HG03095 (cell line): Measurements from ENCODE around the gene MPV17.
"Not testable (repeated sequence)": the region's sequence is repeated elsewhere in the genome, so short reads cannot be mapped to it uniquely, and the experiment has no call there.

ENCODE experiments used
- ATAC-seq: cut with Tn5 transposase; IDR thresholded peaks from one replicate; pipeline ENCODE4 v1.9.1; 2021; ENCODE audit warnings: moderate library complexity; ENCODE audit not compliant: unreplicated experiment

The MPV17 gene

DNA sequence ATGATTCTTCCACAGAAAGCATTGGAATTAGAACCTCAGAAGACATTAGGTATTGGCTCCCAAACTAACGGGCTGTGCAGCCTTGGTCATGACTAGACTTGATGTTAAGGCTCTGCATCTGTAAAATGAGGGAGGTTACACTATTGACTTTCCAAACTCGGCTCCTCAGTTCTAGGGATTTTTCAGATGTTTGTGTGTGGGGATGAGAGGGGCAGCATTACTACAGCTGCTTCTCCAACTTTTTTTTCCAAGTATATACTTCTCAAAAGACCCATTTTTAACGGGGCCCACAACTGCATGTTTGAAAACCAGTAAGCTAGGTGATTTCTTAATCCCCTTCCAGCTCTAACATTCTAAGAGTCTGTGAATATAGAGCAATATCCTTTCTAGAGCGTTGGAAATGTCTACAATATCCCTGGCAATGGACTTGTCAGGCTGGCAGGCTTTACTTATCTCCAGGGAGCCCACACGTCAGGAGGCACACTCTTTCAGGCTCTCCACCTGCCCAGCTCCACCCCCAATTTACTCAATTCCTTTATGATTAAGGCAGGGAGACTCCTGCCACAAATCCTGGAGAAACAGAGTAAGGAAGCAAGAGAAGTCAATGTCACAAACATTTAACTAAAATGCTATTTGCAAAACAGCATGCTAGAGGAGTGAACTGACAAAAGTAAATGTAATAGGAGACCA, 844 bp upstream of the MPV17 start:
- no peak for ATAC-seq

- no peak for ATAC-seq
Observed at GRCh38 chr2:27322301-27322765, 564 bp downstream of the MPV17 start.

DNA sequence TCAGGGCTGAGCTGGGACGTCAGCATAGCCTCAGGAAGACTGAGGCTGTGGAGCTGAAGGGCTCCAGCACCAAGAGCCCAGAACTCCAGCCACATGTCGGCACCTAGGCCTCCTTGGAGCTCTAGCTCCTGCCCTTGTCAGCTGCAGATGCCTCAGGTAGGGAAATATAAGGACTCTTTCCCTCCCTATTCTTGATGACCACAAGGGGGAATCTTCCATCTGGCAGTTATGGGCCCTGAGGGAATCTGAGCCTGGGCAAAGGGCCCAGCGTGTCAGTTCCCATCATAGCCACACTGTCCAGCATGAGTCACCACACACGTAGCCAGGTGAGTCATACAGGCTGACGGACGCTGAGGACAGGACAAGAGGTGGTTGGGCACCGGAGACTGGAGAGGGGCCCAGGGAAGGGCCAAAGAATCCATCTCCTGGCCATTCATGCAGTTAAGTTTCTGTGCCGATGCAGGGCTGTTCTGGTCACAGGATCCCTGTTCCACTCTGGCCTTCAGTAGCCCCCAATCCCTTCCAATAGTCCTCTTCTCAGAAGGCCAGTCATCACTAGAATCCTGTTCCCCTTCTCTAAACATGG, 1.8 kb downstream of the MPV17 start:
- no peak for ATAC-seq

GRCh38 chr2:27319839-27320238, 3.1 kb downstream of the MPV17 start:
- not testable (repeated sequence) for ATAC-seq

DNA sequence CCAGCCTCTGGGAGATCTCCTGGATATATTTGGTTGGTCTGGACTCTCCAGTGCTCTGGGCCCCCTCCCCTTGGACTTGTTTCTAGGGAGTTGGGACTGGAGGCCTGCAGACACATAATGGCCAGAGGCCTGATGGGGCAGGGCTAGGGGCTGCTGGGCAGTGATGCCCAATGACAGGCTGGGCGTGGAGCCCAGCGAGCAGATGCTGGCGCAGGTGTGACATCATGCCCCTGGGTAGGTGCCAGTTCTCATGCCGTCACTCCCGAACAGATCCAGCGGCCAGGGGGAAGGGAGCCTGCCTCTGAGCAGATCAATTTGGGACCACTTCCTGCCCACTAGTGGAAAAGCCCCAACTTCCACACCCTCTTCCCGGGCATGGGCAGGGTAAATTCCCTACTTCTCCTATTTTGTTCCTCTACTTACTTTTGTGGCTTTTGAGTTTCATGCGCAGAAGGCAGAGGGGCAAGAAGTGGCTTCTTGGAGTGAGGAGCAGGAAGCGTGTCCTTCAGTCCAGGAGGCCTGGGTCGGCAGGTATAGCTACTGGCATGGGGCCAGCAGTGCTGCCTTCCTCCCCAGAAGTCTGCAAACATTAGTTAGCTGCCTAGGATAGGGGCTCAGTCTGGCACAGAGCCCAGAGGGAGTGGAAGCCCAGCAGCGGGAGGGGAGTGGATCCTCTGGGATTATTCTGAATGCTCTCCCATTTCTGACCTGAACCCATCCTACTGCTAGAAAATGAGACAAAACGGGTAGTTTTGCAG, 6.1 kb downstream of the MPV17 start:
- no peak for ATAC-seq

DNA sequence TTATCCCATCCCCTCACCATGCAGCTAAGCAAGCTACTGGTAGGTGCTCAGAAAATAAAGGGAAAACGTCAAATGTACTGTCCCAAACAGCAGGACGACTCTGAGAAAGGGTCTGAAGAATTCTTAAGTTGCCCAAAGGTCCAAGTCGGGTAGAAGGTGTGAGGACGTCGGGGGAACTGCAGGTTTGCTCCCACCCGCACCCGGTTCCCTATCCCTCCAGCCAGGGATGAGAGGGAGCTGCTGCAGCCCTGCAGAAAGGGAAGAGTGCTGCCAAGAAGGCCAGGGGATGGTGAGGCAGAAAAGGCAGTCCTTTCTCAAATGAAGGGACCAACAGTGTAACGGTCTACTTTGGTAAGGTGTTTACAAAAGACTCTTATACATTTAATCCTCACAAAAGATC, 7.8 kb downstream of the MPV17 start:
- no peak for ATAC-seq

DNA sequence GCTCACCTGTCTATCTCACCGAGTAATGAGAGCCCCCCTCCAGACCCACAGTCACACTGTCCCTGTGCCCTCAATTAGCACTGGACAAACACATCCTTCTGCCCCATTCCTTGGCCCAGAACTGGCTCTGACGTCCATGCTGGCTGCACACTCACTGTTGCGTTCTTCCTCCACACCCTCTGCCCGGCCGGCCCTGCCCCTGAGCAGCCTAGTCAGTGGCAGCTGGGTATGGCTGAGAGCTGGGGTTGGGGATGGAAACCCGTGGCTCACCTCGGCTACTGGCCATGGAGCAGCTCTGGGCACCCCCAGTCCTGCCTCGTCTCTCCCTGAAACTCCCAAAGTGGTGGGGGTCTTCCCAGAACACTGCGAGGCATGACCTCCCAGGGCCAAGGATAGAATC, 8.2 kb downstream of the MPV17 start:
- ATAC-seq: no peak

DNA sequence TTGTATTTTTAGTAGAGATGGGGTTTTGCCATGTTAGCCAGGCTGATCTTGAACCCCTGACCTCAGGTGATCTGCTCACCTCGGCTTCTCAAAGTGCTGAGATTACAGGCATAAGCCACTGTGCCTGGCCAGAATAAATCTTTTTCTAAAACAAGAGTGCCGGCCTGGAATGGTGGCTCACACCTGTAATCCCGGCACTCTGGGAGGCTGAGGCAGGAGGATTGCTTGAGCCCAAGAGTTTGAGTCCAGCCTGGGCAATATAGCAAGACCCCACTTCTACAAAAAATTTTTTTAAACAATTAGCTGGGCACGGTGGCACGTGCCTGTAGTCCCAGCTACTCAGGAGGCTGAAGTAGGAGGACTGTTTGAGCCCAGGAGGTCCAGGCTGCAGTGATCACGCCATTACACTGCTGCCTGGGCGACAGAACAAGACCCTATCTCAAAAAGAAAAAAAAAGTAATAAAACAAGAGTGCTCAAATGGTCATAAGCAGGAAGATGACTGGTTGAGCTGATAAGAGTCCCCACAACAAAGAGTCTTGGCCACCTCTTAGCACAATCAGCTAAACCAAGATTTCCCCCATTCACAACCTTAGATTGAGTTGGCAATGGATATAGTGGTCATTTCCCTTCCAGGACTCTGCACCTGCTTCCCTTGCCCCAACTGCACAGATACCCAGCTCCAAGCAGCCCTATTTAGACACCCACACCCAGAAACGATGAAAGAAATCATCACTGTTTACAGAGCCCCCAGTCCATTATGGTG, 8.8 kb downstream of the MPV17 start:
- no peak for ATAC-seq

DNA sequence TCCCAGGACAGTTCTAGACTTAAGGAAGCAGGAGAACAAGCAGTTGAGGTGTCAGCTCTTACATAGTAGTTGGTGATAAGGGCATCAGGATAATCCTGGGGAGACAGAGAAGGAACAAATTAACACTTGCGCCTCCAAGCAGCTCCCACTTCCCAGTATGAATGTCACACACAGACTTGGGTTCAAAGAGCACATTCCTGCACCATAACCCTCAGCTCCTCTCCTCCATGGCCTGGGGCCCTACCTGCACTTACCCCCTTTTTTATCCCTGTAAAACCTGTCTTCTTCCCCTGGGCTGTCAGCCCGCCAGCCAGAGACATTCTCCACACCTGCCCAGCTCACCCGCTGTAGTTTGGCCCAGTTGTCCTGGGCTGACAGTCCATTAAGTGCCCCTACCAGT, 10.7 kb downstream of the MPV17 start:
- no peak for ATAC-seq

DNA sequence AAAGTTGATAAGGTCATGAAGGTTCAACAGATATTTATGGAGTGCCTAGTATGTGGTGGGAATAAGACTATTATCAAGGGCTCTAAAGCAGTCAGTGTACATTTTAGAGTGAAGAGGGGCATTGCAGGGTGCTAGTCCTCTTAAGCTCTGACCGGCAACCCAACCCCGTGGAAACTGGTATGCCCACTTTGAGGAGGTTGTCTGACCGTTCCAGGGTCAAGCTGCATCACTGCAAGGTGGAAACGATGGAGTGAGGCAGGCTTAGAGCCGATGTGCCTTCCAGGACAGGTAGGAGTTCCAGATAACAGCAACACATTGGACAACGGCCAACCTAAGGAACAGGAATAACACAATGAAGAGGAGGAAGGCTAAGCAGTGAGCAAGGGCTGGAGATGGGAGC, 13.2 kb downstream of the MPV17 start:
- ATAC-seq: no peak

GRCh38 chr2:27308359-27308881, 14.5 kb downstream of the MPV17 start, which contains the start of gene UCN:
UCN (minus strand) TSS chr2:27308445; CDS start chr2:27307895, 550 bp downstream.
- no peak for ATAC-seq

DNA sequence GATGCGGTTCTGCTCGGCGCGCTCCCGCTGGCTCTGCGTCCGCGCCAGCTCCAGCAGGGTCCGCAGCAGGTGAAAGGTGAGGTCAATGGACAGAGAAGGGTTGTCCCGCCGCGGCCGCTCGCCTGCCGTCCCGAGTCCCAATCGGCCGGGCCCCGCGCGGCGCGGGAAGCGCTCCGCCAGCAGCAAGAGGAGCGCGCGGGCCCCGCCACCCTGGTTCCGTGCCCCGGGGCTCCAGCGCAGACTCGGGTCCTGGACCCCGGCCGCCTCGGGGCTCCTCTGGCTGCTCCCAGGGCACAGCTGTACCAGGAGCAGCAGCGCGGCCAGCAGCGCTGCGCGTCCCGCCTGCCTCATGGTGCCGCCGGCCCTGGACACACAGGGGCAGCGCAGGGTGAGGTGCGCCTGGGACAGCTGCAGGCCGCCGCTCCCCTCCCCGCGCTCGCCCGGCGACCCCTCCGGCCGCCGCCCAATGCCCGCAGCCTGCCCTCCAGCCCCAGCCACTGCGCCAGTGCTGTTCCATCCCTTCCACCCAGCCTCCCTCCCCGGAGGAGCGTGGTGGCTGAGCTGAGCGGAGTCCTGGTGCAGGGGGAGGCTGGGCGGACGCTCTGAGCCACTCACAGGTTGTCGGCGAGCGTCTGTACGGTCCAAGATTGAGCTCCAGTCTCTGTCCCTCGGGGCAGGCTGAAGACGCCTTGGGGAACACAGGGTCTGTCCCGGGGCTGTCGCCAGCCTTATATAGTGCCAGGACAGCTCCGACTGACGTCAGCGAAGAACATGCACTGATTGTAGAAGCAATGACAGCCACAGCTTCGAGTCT, 15.1 kb downstream of the MPV17 start:
- ATAC-seq: no peak

DNA sequence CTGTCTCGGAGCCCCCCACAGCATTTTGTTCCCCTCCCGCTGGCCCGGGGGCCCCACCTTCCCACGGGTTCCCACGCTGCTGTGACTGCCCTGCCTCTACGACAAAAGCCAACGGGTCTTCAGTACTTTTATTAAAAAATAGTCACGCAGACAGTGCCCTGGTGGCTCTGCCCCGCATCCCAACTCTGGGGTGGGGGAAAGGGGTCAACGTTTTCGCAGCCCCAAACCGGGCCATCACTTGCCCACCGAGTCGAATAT, 15.7 kb downstream of the MPV17 start:
- ATAC-seq: no peak

GRCh38 chr2:27306573-27307286, 16.2 kb downstream of the MPV17 start:
- no peak for ATAC-seq

DNA sequence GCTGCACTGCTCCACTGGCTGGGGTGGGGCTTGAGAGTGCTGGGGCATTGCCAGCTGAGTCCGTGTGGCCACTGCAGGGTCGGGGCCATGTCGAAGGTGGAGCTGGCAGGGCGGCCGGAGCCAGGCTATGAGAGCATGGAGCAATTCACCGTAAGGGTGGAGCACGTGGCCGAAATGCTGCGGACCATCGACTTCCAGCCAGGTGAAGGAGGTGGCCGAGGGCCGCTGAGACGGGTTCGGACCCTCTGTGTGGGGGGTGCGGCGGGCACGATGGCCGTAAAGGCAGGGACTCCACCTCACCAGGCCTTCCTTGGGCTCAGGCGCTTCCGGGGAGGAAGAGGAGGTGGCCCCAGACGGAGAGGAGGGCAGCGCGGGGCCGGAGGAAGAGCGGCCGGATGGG, 16.8 kb downstream of the MPV17 start:
- no peak for ATAC-seq

DNA sequence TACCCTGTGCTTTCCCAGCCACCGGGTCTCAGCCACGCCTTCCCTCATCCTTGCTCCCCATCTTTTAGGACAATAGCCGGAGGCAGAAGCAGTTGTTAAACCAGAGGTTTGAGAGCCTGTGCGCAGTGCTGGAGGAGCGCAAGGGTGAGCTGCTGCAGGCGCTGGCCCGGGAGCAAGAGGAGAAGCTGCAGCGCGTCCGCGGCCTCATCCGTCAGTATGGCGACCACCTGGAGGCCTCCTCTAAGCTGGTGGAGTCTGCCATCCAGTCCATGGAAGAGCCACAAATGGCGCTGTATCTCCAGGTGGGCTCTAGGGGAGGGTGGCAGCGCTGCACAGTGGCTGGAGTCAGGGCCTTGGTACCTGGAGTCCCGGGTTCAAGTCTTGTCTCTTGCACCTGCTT, 17.4 kb downstream of the MPV17 start:
- ATAC-seq: no peak

- ATAC-seq: no peak
Observed at GRCh38 chr2:27304488-27305240, 18.2 kb downstream of the MPV17 start.

- ATAC-seq: no peak
Observed at GRCh38 chr2:27303093-27304025, 19.5 kb downstream of the MPV17 start.
